SK-N-SH (cell line): ENCODE results near the gene MBP. TPM values are rescaled to one million over a fixed set of nuclear protein-coding genes. Genes with fewer than 3 reads are reported as not detected.

Experiments
- CTCF ChIA-PET: fragments of 300-600, 350-600 bp; formaldehyde crosslinking; extraction: SDS; loops from one replicate; lab custom pipeline; 2021; lab: Yijun Ruan, JAX
- POLR2A ChIA-PET: fragments of 350-600 bp; sonication (Branson Sonifier 250); formaldehyde crosslinking; extraction: SDS; loops from one replicate; lab custom pipeline; 2020; ENCODE audit warnings: antibody characterized with exemption, inconsistent platforms; lab: Yijun Ruan, JAX
- DNase-seq: peaks from one replicate; pipeline ENCODE4 v3.0.0; 2012
- H2AFZ ChIP-seq: fragments of 200-600 bp; sonication (generic); 2 replicates; pipeline ENCODE4 v1.8.1; 2016; ENCODE audit warnings: antibody characterized with exemption, mild to moderate bottlenecking, low read depth
- H3F3A ChIP-seq: fragments of 200-600 bp; sonication (generic); replicated peaks from 2 replicates; pipeline ENCODE3; 2016; ENCODE audit warnings: antibody characterized with exemption, mild to moderate bottlenecking; ENCODE audit not compliant: insufficient read depth
- H3K27ac ChIP-seq, 2 experiments: fragments of 200-500 bp in 1 of 2; fragments of 200-600 bp in 1 of 2; sonication (Bioruptor generic) in 1 of 2; sonication (generic), shearing (Covaris generic) in 1 of 2; 2 replicates each; pipeline versions ENCODE4 v1.5.1 to v1.6.1; 2014 to 2016; ENCODE audit warnings: low read depth in 2 of 2, inconsistent platforms in 1 of 2, low read length in 1 of 2, mild to moderate bottlenecking in 1 of 2, mixed read lengths in 1 of 2
- H3K27me3 ChIP-seq: fragments of 200-600 bp; sonication (generic), shearing (Covaris generic); 2 replicates; pipeline ENCODE4 v1.6.1; 2016; ENCODE audit warnings: mixed run types; ENCODE audit not compliant: insufficient read depth
- H3K36me3 ChIP-seq, 2 experiments: fragments of 200-500 bp in 1 of 2; fragments of 200-600 bp in 1 of 2; sonication (Bioruptor generic) in 1 of 2; sonication (generic) in 1 of 2; replicated peaks in 1 of 2; 2 replicates each; pipeline versions ENCODE3 to v1.5.1; 2014 to 2016; ENCODE audit warnings: low read length in 1 of 2, mild to moderate bottlenecking in 1 of 2; ENCODE audit not compliant: insufficient read depth in 2 of 2, control insufficient read depth in 1 of 2
- H3K4me1 ChIP-seq, 2 experiments: fragments of 200-500 bp in 1 of 2; fragments of 200-600 bp in 1 of 2; sonication (Bioruptor generic) in 1 of 2; sonication (generic), shearing (Covaris generic) in 1 of 2; 2 replicates each; pipeline versions ENCODE4 v1.5.1 to v1.6.1; 2014 to 2016; ENCODE audit warnings: low read depth in 1 of 2, low read length in 1 of 2, mixed run types in 1 of 2; ENCODE audit not compliant: insufficient read depth in 2 of 2, control insufficient read depth in 1 of 2
- H3K4me2 ChIP-seq: fragments of 200-600 bp; sonication (generic), shearing (Covaris generic); 2 replicates; pipeline ENCODE4 v1.6.1; 2017; ENCODE audit warnings: mixed run types
- H3K4me3 ChIP-seq, 2 experiments: fragments of 200-500 bp in 1 of 2; fragments of 200-600 bp in 1 of 2; sonication (Bioruptor generic) in 1 of 2; sonication (generic), shearing (Covaris generic) in 1 of 2; 2 replicates each; pipeline versions ENCODE4 v1.5.1 to v1.8.1; 2014 to 2016; ENCODE audit warnings: low read depth in 2 of 2, inconsistent platforms in 1 of 2, low read length in 1 of 2, mild to moderate bottlenecking in 1 of 2, mixed read lengths in 1 of 2, moderate library complexity in 1 of 2
- H3K79me2 ChIP-seq: fragments of 200-600 bp; sonication (generic); 2 replicates; pipeline ENCODE4 v1.8.1; 2017; ENCODE audit warnings: mild to moderate bottlenecking; ENCODE audit not compliant: insufficient read depth
- H3K9ac ChIP-seq: fragments of 200-600 bp; sonication (generic); 2 replicates; pipeline ENCODE4 v1.6.1; 2017; ENCODE audit warnings: mixed run types
- H3K9me2 ChIP-seq: fragments of 200-600 bp; sonication (generic); 2 replicates; pipeline ENCODE4 v1.6.1; 2017; ENCODE audit warnings: mixed run types
- H3K9me3 ChIP-seq: fragments of 200-600 bp; sonication (generic); 2 replicates; pipeline ENCODE4 v1.6.1; 2017; ENCODE audit warnings: mixed run types, mild to moderate bottlenecking, moderate library complexity
- H4K20me1 ChIP-seq: fragments of 200-600 bp; sonication (generic); 2 replicates; pipeline ENCODE4 v1.6.1; 2017; ENCODE audit warnings: mild to moderate bottlenecking, mixed run types; ENCODE audit not compliant: insufficient read depth
- ELF1 ChIP-seq: IDR thresholded peaks from 2 replicates; pipeline ENCODE4 v1.4.0; 2012
- EP300 ChIP-seq, 2 experiments: IDR thresholded peaks; 2 replicates each; pipeline versions ENCODE4 v1.4.0 to v1.6.1; 2012; ENCODE audit warnings: borderline replicate concordance in 1 of 2, low read depth in 1 of 2, low read length in 1 of 2
- FOSL2 ChIP-seq: IDR thresholded peaks from 2 replicates; pipeline ENCODE4 v1.4.0; 2012; ENCODE audit warnings: low read depth, mild to moderate bottlenecking, moderate library complexity, borderline replicate concordance
- FOXJ3 ChIP-seq: sonication (generic); formaldehyde crosslinking; IDR thresholded peaks from 2 replicates; pipeline ENCODE4 v1.5.1; 2020; ENCODE audit warnings: mild to moderate bottlenecking, missing genetic modification reagents
- FOXM1 ChIP-seq: IDR thresholded peaks from 2 replicates; pipeline ENCODE4 v1.4.0; 2012; ENCODE audit warnings: low read depth, mild to moderate bottlenecking
- IRF3 ChIP-seq: fragments of 150-350 bp; IDR thresholded peaks from 2 replicates; pipeline ENCODE4 v1.6.1; 2016; ENCODE audit warnings: mild to moderate bottlenecking, low read depth, low read length
- JUND ChIP-seq: IDR thresholded peaks from 2 replicates; pipeline ENCODE4 v1.4.0; 2012
- MAX ChIP-seq: IDR thresholded peaks from 2 replicates; pipeline ENCODE4 v1.4.0; 2012; ENCODE audit warnings: low read depth
- MXI1 ChIP-seq: IDR thresholded peaks from 2 replicates; pipeline ENCODE4 v1.6.1; 2012; ENCODE audit warnings: mild to moderate bottlenecking, low read depth, low read length, improper control_type of control experiment
- NFIC ChIP-seq: IDR thresholded peaks from 2 replicates; pipeline ENCODE4 v1.4.0; 2012; ENCODE audit warnings: borderline replicate concordance
- PBX3 ChIP-seq: IDR thresholded peaks from 2 replicates; pipeline ENCODE4; 2012
- RAD21 ChIP-seq: IDR thresholded peaks from 2 replicates; pipeline ENCODE4 v1.6.1; 2012; ENCODE audit warnings: mild to moderate bottlenecking, low read length
- RFX5 ChIP-seq: IDR thresholded peaks from 2 replicates; pipeline ENCODE4 v1.6.1; 2012; ENCODE audit warnings: mild to moderate bottlenecking, improper control_type of control experiment, low read length
- RXRA ChIP-seq: IDR thresholded peaks from 2 replicates; pipeline ENCODE4 v1.4.0; 2012; ENCODE audit warnings: low read depth, mild to moderate bottlenecking, borderline replicate concordance
- SIN3A ChIP-seq: IDR thresholded peaks from 2 replicates; pipeline ENCODE4 v1.6.1; 2012; ENCODE audit warnings: low read depth, mild to moderate bottlenecking, low read length, moderate library complexity, borderline replicate concordance
- TCF12 ChIP-seq: IDR thresholded peaks from 2 replicates; pipeline ENCODE4 v1.4.0; 2012
- TEAD4 ChIP-seq: IDR thresholded peaks from 2 replicates; pipeline ENCODE4 v1.4.0; 2012; ENCODE audit warnings: mild to moderate bottlenecking, borderline replicate concordance; ENCODE audit not compliant: insufficient read depth
- USF1 ChIP-seq: IDR thresholded peaks from 2 replicates; pipeline ENCODE4 v1.4.0; 2012; ENCODE audit warnings: low read depth, borderline replicate concordance
- WGBS: methylation state at CpG from one replicate; pipeline ENCODE4 v1.1.6; 2017; ENCODE audit warnings: low lambda C conversion rate; 5-methylcytosine and 5-hydroxymethylcytosine counted together
- polyA plus RNA-seq, 3 experiments: library from polyadenylated mRNA; depleted of rRNA; stranded (reverse); fragments of >200 nt; gene quantifications; 2 replicates each; pipeline ENCODE4 v1.2.3, GENCODE V29; 2012

MBP gene
- polyA plus RNA-seq, 1 of the 3 experiments (the other 2 are of a cell fraction): 1.6 TPM

- no peak overlapping the region for H3K4me2 ChIP-seq
- H3F3A ChIP-seq: no peaks in the 10 kb centered on the region
- no peak overlapping the region for H3K4me3 ChIP-seq
- H3K9me3 ChIP-seq: no peaks in the 10 kb centered on the region
- H3K27ac ChIP-seq: no peak overlapping the region
- POLR2A ChIA-PET: no interaction called here
- H4K20me1 ChIP-seq: no peaks in the 10 kb centered on the region
- no peaks in the 10 kb centered on the region for H3K36me3 ChIP-seq
- H3K27me3 ChIP-seq: peaks cover 4% of the 10 kb centered on the region; the same call in 1 of the 2 replicates
- no peak for DNase-seq
- H3K9me2 ChIP-seq: no peaks in the 10 kb centered on the region
- no peaks in the 10 kb centered on the region for H3K79me2 ChIP-seq
- no peak for TF ChIP-seq JUND
- TF ChIP-seq FOXJ3: no peak
- TF ChIP-seq SIN3A: no peak
- no peak for TF ChIP-seq RFX5
- no peak for TF ChIP-seq USF1
- no peak for TF ChIP-seq RAD21
- no peak for TF ChIP-seq RXRA
- TF ChIP-seq FOSL2: no peak
- no peak for TF ChIP-seq TCF12
- no peak for TF ChIP-seq NFIC
- no peak for TF ChIP-seq EP300 (IDR thresholded peaks at IDR 0.05; ENCODE audit: borderline replicate concordance in 1 of 2, low read depth in 1 of 2, low read length in 1 of 2)
- no peak for TF ChIP-seq ELF1
- no peak for TF ChIP-seq MAX
- TF ChIP-seq TEAD4: no peak
- no peak for TF ChIP-seq MXI1
- no peak for TF ChIP-seq IRF3
- TF ChIP-seq FOXM1: no peak
- no peak overlapping the region for H3K9ac ChIP-seq
- H2AFZ ChIP-seq: no peak overlapping the region
- no peaks in the 10 kb centered on the region for H3K4me1 ChIP-seq
- 73% methylated on average over 21 of the region's 23 CpGs for WGBS
- CTCF ChIA-PET: interaction anchor here (0.5 to 5.9 kb wide), 5 partner anchors 9 to 203 kb away, joined by 3 to 41 read pairs (median 3); no protein-coding TSS in a partner anchor
These were observed 123.8 kb downstream of the MBP start for GRCh38 chr18:77008576-77009315.

- no peaks in the 10 kb centered on the region for H4K20me1 ChIP-seq
- H3K79me2 ChIP-seq: no peaks in the 10 kb centered on the region
- no peaks in the 10 kb centered on the region for H3K9me2 ChIP-seq
- H2AFZ ChIP-seq: no peak overlapping the region
- no peaks in the 10 kb centered on the region for H3K9me3 ChIP-seq
- ChIA-PET CTCF (interaction anchor here (3.2 kb wide), 1 partner anchor 25 kb away, joined by 10 read pairs; no protein-coding TSS in a partner anchor), POLR2A (no interaction called here)
- H3K36me3 ChIP-seq: no peaks in the 10 kb centered on the region
- no peak overlapping the region for H3K9ac ChIP-seq
- H3K4me2 ChIP-seq: no peak overlapping the region
- TF ChIP-seq PBX3 (no peak), MAX (no peak)
- 62% methylated on average over 6 of the region's 13 CpGs for WGBS
- H3K27me3 ChIP-seq: peaks cover 4% of the 10 kb centered on the region; the same call in 1 of the 2 replicates
- no peaks in the 10 kb centered on the region for H3F3A ChIP-seq
- DNase-seq: no peak
- no peak overlapping the region for H3K4me3 ChIP-seq
- no peak overlapping the region for H3K27ac ChIP-seq
- no peaks in the 10 kb centered on the region for H3K4me1 ChIP-seq
These were observed 124.6 kb downstream of the MBP start for GRCh38 chr18:77008006-77008405.
